SK-N-SH (cell line): ENCODE data around the gene CACUL1. TPM values are rescaled to one million over a fixed set of nuclear protein-coding genes. Genes with fewer than 3 reads are reported as not detected.
A peak's percentile ranks its signal among the peaks of the same experiment; 100 is the strongest.

Source experiments
- CTCF ChIA-PET: fragments of 300-600, 350-600 bp; formaldehyde crosslinking; extraction: SDS; loops from one replicate; lab custom pipeline; 2021; lab: Yijun Ruan, JAX
- POLR2A ChIA-PET: fragments of 350-600 bp; sonication (Branson Sonifier 250); formaldehyde crosslinking; extraction: SDS; loops from one replicate; lab custom pipeline; 2020; ENCODE audit warnings: antibody characterized with exemption, inconsistent platforms; lab: Yijun Ruan, JAX
- DNase-seq: peaks from one replicate; pipeline ENCODE4 v3.0.0; 2012
- H2AFZ ChIP-seq: fragments of 200-600 bp; sonication (generic); 2 replicates; pipeline ENCODE4 v1.8.1; 2016; ENCODE audit warnings: antibody characterized with exemption, mild to moderate bottlenecking, low read depth
- H3F3A ChIP-seq: fragments of 200-600 bp; sonication (generic); replicated peaks from 2 replicates; pipeline ENCODE3; 2016; ENCODE audit warnings: antibody characterized with exemption, mild to moderate bottlenecking; ENCODE audit not compliant: insufficient read depth
- H3K27ac ChIP-seq, 2 experiments: fragments of 200-500 bp in 1 of 2; fragments of 200-600 bp in 1 of 2; sonication (Bioruptor generic) in 1 of 2; sonication (generic), shearing (Covaris generic) in 1 of 2; 2 replicates each; pipeline versions ENCODE4 v1.5.1 to v1.6.1; 2014 to 2016; ENCODE audit warnings: low read depth in 2 of 2, inconsistent platforms in 1 of 2, low read length in 1 of 2, mild to moderate bottlenecking in 1 of 2, mixed read lengths in 1 of 2
- H3K27me3 ChIP-seq: fragments of 200-600 bp; sonication (generic), shearing (Covaris generic); 2 replicates; pipeline ENCODE4 v1.6.1; 2016; ENCODE audit warnings: mixed run types; ENCODE audit not compliant: insufficient read depth
- H3K36me3 ChIP-seq, 2 experiments: fragments of 200-500 bp in 1 of 2; fragments of 200-600 bp in 1 of 2; sonication (Bioruptor generic) in 1 of 2; sonication (generic) in 1 of 2; replicated peaks in 1 of 2; 2 replicates each; pipeline versions ENCODE3 to v1.5.1; 2014 to 2016; ENCODE audit warnings: low read length in 1 of 2, mild to moderate bottlenecking in 1 of 2; ENCODE audit not compliant: insufficient read depth in 2 of 2, control insufficient read depth in 1 of 2
- H3K4me1 ChIP-seq, 2 experiments: fragments of 200-500 bp in 1 of 2; fragments of 200-600 bp in 1 of 2; sonication (Bioruptor generic) in 1 of 2; sonication (generic), shearing (Covaris generic) in 1 of 2; 2 replicates each; pipeline versions ENCODE4 v1.5.1 to v1.6.1; 2014 to 2016; ENCODE audit warnings: low read depth in 1 of 2, low read length in 1 of 2, mixed run types in 1 of 2; ENCODE audit not compliant: insufficient read depth in 2 of 2, control insufficient read depth in 1 of 2
- H3K4me2 ChIP-seq: fragments of 200-600 bp; sonication (generic), shearing (Covaris generic); 2 replicates; pipeline ENCODE4 v1.6.1; 2017; ENCODE audit warnings: mixed run types
- H3K4me3 ChIP-seq, 2 experiments: fragments of 200-500 bp in 1 of 2; fragments of 200-600 bp in 1 of 2; sonication (Bioruptor generic) in 1 of 2; sonication (generic), shearing (Covaris generic) in 1 of 2; 2 replicates each; pipeline versions ENCODE4 v1.5.1 to v1.8.1; 2014 to 2016; ENCODE audit warnings: low read depth in 2 of 2, inconsistent platforms in 1 of 2, low read length in 1 of 2, mild to moderate bottlenecking in 1 of 2, mixed read lengths in 1 of 2, moderate library complexity in 1 of 2
- H3K79me2 ChIP-seq: fragments of 200-600 bp; sonication (generic); 2 replicates; pipeline ENCODE4 v1.8.1; 2017; ENCODE audit warnings: mild to moderate bottlenecking; ENCODE audit not compliant: insufficient read depth
- H3K9ac ChIP-seq: fragments of 200-600 bp; sonication (generic); 2 replicates; pipeline ENCODE4 v1.6.1; 2017; ENCODE audit warnings: mixed run types
- H3K9me2 ChIP-seq: fragments of 200-600 bp; sonication (generic); 2 replicates; pipeline ENCODE4 v1.6.1; 2017; ENCODE audit warnings: mixed run types
- H3K9me3 ChIP-seq: fragments of 200-600 bp; sonication (generic); 2 replicates; pipeline ENCODE4 v1.6.1; 2017; ENCODE audit warnings: mixed run types, mild to moderate bottlenecking, moderate library complexity
- H4K20me1 ChIP-seq: fragments of 200-600 bp; sonication (generic); 2 replicates; pipeline ENCODE4 v1.6.1; 2017; ENCODE audit warnings: mild to moderate bottlenecking, mixed run types; ENCODE audit not compliant: insufficient read depth
- CHD2 ChIP-seq: fragments of 150-350 bp; IDR thresholded peaks from 2 replicates; pipeline ENCODE4 v1.6.1; 2018; ENCODE audit warnings: low read length; ENCODE audit not compliant: partially characterized antibody
- EP300 ChIP-seq, 2 experiments: IDR thresholded peaks; 2 replicates each; pipeline versions ENCODE4 v1.4.0 to v1.6.1; 2012; ENCODE audit warnings: borderline replicate concordance in 1 of 2, low read depth in 1 of 2, low read length in 1 of 2
- FOXJ3 ChIP-seq: sonication (generic); formaldehyde crosslinking; IDR thresholded peaks from 2 replicates; pipeline ENCODE4 v1.5.1; 2020; ENCODE audit warnings: mild to moderate bottlenecking, missing genetic modification reagents
- GABPA ChIP-seq: IDR thresholded peaks from 2 replicates; pipeline ENCODE4 v1.4.0; 2012; ENCODE audit warnings: low read depth, mild to moderate bottlenecking
- GATA2 ChIP-seq: sonication (generic); formaldehyde crosslinking; IDR thresholded peaks from 2 replicates; pipeline ENCODE4 v1.5.0; 2020; ENCODE audit warnings: mild to moderate bottlenecking, missing genetic modification reagents
- JUND ChIP-seq: IDR thresholded peaks from 2 replicates; pipeline ENCODE4 v1.4.0; 2012
- MXI1 ChIP-seq: IDR thresholded peaks from 2 replicates; pipeline ENCODE4 v1.6.1; 2012; ENCODE audit warnings: mild to moderate bottlenecking, low read depth, low read length, improper control_type of control experiment
- POLR2AphosphoS5 ChIP-seq: IDR thresholded peaks from 2 replicates; pipeline ENCODE4 v1.6.1; 2012; ENCODE audit warnings: low read depth, low read length
- RAD21 ChIP-seq: IDR thresholded peaks from 2 replicates; pipeline ENCODE4 v1.6.1; 2012; ENCODE audit warnings: mild to moderate bottlenecking, low read length
- RCOR1 ChIP-seq: fragments of 150-350 bp; IDR thresholded peaks from 2 replicates; pipeline ENCODE4 v1.6.1; 2017; ENCODE audit warnings: antibody characterized with exemption, low read length
- RFX5 ChIP-seq: IDR thresholded peaks from 2 replicates; pipeline ENCODE4 v1.6.1; 2012; ENCODE audit warnings: mild to moderate bottlenecking, improper control_type of control experiment, low read length
- SIN3A ChIP-seq: IDR thresholded peaks from 2 replicates; pipeline ENCODE4 v1.6.1; 2012; ENCODE audit warnings: low read depth, mild to moderate bottlenecking, low read length, moderate library complexity, borderline replicate concordance
- TCF12 ChIP-seq: IDR thresholded peaks from 2 replicates; pipeline ENCODE4 v1.4.0; 2012
- TEAD4 ChIP-seq: IDR thresholded peaks from 2 replicates; pipeline ENCODE4 v1.4.0; 2012; ENCODE audit warnings: mild to moderate bottlenecking, borderline replicate concordance; ENCODE audit not compliant: insufficient read depth
- WGBS: methylation state at CpG from one replicate; pipeline ENCODE4 v1.1.6; 2017; ENCODE audit warnings: low lambda C conversion rate; 5-methylcytosine and 5-hydroxymethylcytosine counted together
- polyA plus RNA-seq, 3 experiments: library from polyadenylated mRNA; depleted of rRNA; stranded (reverse); fragments of >200 nt; gene quantifications; 2 replicates each; pipeline ENCODE4 v1.2.3, GENCODE V29; 2012
- TF ChIP-seq, protein P1 (sequence below): IDR thresholded peaks from 2 replicates; pipeline ENCODE4 v1.6.1; 2012; ENCODE audit warnings: mild to moderate bottlenecking, low read depth, low read length, moderate library complexity

The CACUL1 gene
- polyA plus RNA-seq, 1 of the 3 experiments (the other 2 are of a cell fraction), result 2.6 TPM

DNA sequence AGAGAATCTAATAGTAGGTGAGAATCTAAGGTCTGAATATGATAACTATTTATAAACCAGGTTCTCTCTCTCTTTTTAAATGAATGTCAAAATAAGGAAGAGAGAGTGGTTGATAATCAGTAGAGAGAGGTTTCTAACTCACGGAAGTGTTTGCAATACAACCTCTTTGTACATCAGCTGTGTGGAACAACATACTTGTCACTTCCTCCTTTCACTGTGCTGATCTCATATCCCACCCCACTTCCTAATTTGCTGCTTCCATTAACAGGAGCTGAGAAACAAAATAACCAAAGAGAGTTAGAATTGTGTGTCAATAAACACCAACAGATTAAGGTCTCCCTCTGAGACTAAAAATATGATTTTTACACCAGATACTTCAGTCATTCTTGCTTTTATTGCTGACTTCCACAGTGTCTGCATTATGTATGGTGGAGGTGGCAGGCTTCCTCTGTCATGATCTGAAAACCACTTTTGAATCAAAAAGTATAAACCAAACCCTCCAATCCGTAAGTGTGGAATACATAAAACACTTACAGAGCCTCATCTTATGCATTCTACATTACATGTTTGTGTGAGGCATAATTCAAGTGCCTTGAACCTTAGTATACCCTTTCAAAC is 25.0 kb downstream of the CACUL1 start (continued):
- TF ChIP-seq, protein P1, sequence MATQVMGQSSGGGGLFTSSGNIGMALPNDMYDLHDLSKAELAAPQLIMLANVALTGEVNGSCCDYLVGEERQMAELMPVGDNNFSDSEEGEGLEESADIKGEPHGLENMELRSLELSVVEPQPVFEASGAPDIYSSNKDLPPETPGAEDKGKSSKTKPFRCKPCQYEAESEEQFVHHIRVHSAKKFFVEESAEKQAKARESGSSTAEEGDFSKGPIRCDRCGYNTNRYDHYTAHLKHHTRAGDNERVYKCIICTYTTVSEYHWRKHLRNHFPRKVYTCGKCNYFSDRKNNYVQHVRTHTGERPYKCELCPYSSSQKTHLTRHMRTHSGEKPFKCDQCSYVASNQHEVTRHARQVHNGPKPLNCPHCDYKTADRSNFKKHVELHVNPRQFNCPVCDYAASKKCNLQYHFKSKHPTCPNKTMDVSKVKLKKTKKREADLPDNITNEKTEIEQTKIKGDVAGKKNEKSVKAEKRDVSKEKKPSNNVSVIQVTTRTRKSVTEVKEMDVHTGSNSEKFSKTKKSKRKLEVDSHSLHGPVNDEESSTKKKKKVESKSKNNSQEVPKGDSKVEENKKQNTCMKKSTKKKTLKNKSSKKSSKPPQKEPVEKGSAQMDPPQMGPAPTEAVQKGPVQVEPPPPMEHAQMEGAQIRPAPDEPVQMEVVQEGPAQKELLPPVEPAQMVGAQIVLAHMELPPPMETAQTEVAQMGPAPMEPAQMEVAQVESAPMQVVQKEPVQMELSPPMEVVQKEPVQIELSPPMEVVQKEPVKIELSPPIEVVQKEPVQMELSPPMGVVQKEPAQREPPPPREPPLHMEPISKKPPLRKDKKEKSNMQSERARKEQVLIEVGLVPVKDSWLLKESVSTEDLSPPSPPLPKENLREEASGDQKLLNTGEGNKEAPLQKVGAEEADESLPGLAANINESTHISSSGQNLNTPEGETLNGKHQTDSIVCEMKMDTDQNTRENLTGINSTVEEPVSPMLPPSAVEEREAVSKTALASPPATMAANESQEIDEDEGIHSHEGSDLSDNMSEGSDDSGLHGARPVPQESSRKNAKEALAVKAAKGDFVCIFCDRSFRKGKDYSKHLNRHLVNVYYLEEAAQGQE, result no peak

DNA sequence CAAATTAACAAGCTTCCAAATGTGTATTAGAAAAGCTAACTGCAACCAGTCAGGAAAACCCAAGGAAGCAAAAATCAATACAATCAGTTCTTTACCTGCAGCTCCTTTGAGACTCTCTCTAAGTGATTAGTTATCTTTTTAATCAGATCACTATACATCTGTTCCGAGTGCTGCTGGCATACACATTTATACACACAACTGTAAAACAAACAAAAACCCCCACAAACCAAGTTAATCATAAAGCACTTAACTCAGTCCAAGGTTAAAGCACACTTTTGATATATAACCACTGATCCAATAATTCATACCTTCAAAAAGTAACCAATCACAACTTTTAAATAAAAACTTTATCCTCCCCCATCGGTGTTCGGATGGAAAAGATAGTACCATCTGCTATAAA is 25.6 kb downstream of the CACUL1 start:
- no peaks in the 10 kb centered on the region for H3K9me3 ChIP-seq
- POLR2A ChIA-PET, result interaction anchor here (0.9 kb wide), 1 partner anchor 16 kb away, joined by 3 read pairs; no protein-coding TSS in a partner anchor
- no peak overlapping the region for H3K9ac ChIP-seq
- peaks cover 38% of the 10 kb centered on the region for H4K20me1 ChIP-seq
- no peak overlapping the region for H3K4me3 ChIP-seq
- no peaks in the 10 kb centered on the region for H3K27me3 ChIP-seq
- peaks cover 54% of the 10 kb centered on the region; the same call in 1 of the 2 replicates for H3K79me2 ChIP-seq
- H3K4me2 ChIP-seq, result no peak overlapping the region
- no peak overlapping the region for H2AFZ ChIP-seq
- peaks cover 0 to 28% of the 10 kb centered on the region in 2 experiments; a peak in 2 of 4 replicates for H3K4me1 ChIP-seq
- no peak for DNase-seq
- WGBS, result 75% methylated on average over 3 of the region's 3 CpGs
- no peaks in the 10 kb centered on the region for H3F3A ChIP-seq
- peaks cover 2 to 4% of the 10 kb centered on the region in 2 experiments for H3K36me3 ChIP-seq
- H3K9me2 ChIP-seq, result no peaks in the 10 kb centered on the region
- no peak overlapping the region for H3K27ac ChIP-seq
- no peak for TF ChIP-seq RAD21
- TF ChIP-seq GATA2 (CRISPR knock-in tag), result peak; percentile 38; the same call in 1 of the 2 replicates
- TF ChIP-seq EP300 (IDR thresholded peaks at IDR 0.05; ENCODE audit: borderline replicate concordance in 1 of 2, low read depth in 1 of 2, low read length in 1 of 2), result peak in 1 of 2 experiments; percentile 60; a peak in 2 of 4 replicates
- CTCF ChIA-PET, result interaction anchor here (0.6 to 11.9 kb wide), 4 partner anchors 9 to 161 kb away, joined by 3 to 226 read pairs (median 3); no protein-coding TSS in a partner anchor

DNA sequence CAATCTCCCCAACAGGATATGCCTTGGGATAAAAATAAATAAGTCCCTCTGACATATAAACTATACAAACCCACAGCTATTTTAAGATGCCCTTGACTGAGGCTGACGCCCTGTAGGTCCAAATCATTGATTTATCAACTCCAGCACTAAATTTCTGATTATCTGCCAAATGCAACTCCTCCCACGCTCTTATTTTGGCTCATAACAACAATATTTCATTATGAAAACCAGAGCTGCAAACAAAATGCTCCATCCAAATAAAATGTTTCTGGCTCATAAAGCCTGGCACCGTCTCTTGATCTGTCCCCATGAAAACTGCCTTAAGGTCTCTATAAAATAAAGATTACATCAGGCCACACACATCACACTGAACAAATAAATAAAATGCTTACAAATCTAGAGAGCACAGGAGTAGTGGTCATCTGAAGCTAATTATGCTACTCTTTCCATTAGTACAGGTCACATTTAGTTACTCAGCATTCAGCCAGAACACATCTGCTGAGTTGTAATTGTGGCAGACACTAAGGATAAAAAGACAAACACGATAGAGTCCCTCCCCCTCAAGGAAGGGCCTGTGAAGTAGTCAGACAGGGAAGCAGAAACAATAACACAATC is 28.8 kb downstream of the CACUL1 start:
- Histone ChIP-seq H3F3A (peaks cover 11% of the 10 kb centered on the region), H3K9ac (no peak overlapping the region), H3K9me2 (no peaks in the 10 kb centered on the region), H3K4me2 (no peak overlapping the region; the same call in 1 of the 2 replicates), H3K27me3 (no peaks in the 10 kb centered on the region), H3K4me1 (peaks cover 5 to 22% of the 10 kb centered on the region in 2 experiments; a peak in 3 of 4 replicates), H3K27ac (peak overlapping the region; percentile 19 to 91; a peak in 3 of 4 replicates), H3K36me3 (peaks cover 2 to 4% of the 10 kb centered on the region in 2 experiments), H4K20me1 (peaks cover 6% of the 10 kb centered on the region), H3K9me3 (no peaks in the 10 kb centered on the region), H3K4me3 (no peak overlapping the region), H2AFZ (no peak overlapping the region), H3K79me2 (peaks cover 27% of the 10 kb centered on the region; the same call in 1 of the 2 replicates)
- WGBS, result 60% methylated on average over 4 of the region's 4 CpGs
- TF ChIP-seq TCF12, result peak; percentile 47
- TF ChIP-seq RFX5, result peak; percentile 17; the same call in 1 of the 2 replicates
- TF ChIP-seq SIN3A, result no peak
- TF ChIP-seq RCOR1, result peak; percentile 90
- peak; percentile 19; the same call in 1 of the 2 replicates for TF ChIP-seq RAD21
- TF ChIP-seq EP300 (IDR thresholded peaks at IDR 0.05; ENCODE audit: borderline replicate concordance in 1 of 2, low read depth in 1 of 2, low read length in 1 of 2), result peak in 1 of 2 experiments; percentile 95; a peak in 2 of 4 replicates
- TF ChIP-seq TEAD4, result no peak
- peak; percentile 94 for TF ChIP-seq FOXJ3 (CRISPR knock-in tag)
- TF ChIP-seq GABPA, result no peak
- TF ChIP-seq POLR2AphosphoS5, result peak; percentile 46; the same call in 1 of the 2 replicates
- peak; percentile 71 for TF ChIP-seq MXI1
- peak; percentile 88 for TF ChIP-seq CHD2
- no peak for TF ChIP-seq JUND
- TF ChIP-seq GATA2 (CRISPR knock-in tag), result peak; percentile 97
- TF ChIP-seq, protein P1, result no peak
- ChIA-PET CTCF (interaction anchor here (0.7 to 11.9 kb wide), 8 partner anchors 9 to 186 kb away, joined by 3 to 226 read pairs (median 4); partner anchors contain the start of gene CACUL1), POLR2A (interaction anchor here (0.7 to 1.3 kb wide), 4 partner anchors 28 to 107 kb away, joined by 3 to 5 read pairs (median 4); partner anchors contain the start of gene CACUL1)
- DNase-seq, result peak; percentile 68
